Peyer's patch (tissue), 4 donors: ENCODE measurements around the gene CCDC157.

ENCODE experiments used
- POLR2A ChIP-seq, 2 donors: fragments of 450-650 bp; IDR thresholded peaks; one replicate each; pipeline ENCODE4 v1.5.1; 2017; ENCODE audit warnings: antibody characterized with exemption in 2 of 2, mild to moderate bottlenecking in 2 of 2, moderate library complexity in 2 of 2
- TF ChIP-seq, protein P1 (sequence below), 6 experiments: fragments of 450-650 bp in 4 of 6; fragments of 200-600 bp in 2 of 6; sonication (generic) in 1 of 6; IDR thresholded peaks; one replicate each; pipeline ENCODE4 v1.5.1; 2017 to 2019; ENCODE audit warnings: antibody characterized with exemption in 6 of 6, mild to moderate bottlenecking in 3 of 6, moderate library complexity in 1 of 6

DNA sequence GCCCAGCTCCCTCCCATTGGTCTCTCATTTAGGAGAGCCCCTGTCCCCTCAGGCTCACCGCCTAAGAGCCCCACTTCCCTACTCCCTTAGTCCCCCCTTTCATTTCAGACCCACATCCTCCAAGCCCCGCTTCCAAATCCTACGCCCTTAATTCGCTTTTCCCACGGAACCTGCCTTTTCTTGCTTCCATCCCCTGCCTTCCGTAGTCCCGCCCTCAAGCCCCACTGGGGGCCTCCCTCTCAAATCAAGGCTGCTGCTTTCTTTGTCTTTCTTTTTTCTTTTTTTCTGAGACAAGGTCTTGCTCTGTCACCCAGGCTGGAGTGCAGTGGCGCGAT is 396 bp downstream of the CCDC157 start:
- TF ChIP-seq POLR2A (IDR thresholded peaks at IDR 0.05) = no peak
- TF ChIP-seq, protein P1, sequence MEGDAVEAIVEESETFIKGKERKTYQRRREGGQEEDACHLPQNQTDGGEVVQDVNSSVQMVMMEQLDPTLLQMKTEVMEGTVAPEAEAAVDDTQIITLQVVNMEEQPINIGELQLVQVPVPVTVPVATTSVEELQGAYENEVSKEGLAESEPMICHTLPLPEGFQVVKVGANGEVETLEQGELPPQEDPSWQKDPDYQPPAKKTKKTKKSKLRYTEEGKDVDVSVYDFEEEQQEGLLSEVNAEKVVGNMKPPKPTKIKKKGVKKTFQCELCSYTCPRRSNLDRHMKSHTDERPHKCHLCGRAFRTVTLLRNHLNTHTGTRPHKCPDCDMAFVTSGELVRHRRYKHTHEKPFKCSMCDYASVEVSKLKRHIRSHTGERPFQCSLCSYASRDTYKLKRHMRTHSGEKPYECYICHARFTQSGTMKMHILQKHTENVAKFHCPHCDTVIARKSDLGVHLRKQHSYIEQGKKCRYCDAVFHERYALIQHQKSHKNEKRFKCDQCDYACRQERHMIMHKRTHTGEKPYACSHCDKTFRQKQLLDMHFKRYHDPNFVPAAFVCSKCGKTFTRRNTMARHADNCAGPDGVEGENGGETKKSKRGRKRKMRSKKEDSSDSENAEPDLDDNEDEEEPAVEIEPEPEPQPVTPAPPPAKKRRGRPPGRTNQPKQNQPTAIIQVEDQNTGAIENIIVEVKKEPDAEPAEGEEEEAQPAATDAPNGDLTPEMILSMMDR (IDR thresholded peaks at IDR 0.05) = no peak
